Endothelial cell of umbilical vein (primary cell): Measurements from ENCODE around the gene CALCR. TPM values are rescaled to one million over a fixed set of nuclear protein-coding genes. Genes with fewer than 3 reads are reported as not detected.

Experiments used
- BruUV-seq: library from RNA; stranded (reverse); fragments of 400-500 nt; replicated peaks from 2 replicates; lab custom pipeline; 2021; lab: Mats Ljungman, UMichigan
- CTCF ChIA-PET: fragments of 300-600, 350-600 bp; sonication (Branson Sonifier 250); formaldehyde crosslinking; loops from one replicate; lab custom pipeline; 2021; ENCODE audit warnings: antibody characterized with exemption, inconsistent platforms; lab: Charles Lee
- POLR2A ChIA-PET: fragments of 300-600, 350-600 bp; sonication (Branson Sonifier 250); formaldehyde crosslinking; loops from one replicate; lab custom pipeline; 2021; ENCODE audit warnings: antibody characterized with exemption, inconsistent platforms; lab: Charles Lee
- DNase-seq: peaks from one replicate; pipeline ENCODE4 v3.0.0-alpha.2; 2011; ENCODE audit warnings: low read depth, low spot score
- FAIRE-seq: peaks from 2 replicates; lab custom pipeline; 2011; peaks lifted over from hg19 to GRCh38; lab: Jason Lieb, UNC
- H2AFZ ChIP-seq: 2 replicates; pipeline ENCODE4 v1.6.0; 2012; ENCODE audit warnings: low read depth, low read length, control low read depth, inconsistent platforms
- H3K27ac ChIP-seq: 2 replicates; pipeline ENCODE4 v1.5.1; 2011; ENCODE audit warnings: low read depth, mild to moderate bottlenecking, control low read depth, low read length, moderate library complexity; ENCODE audit not compliant: insufficient read depth
- H3K27me3 ChIP-seq, 2 experiments: 2 replicates each; pipeline versions ENCODE4 v1.6.0 to v1.6.1; 2011; ENCODE audit warnings: low read length in 2 of 2, mixed read lengths in 1 of 2; ENCODE audit not compliant: control insufficient read depth in 2 of 2, insufficient read depth in 2 of 2
- H3K36me3 ChIP-seq, 2 experiments: 2 replicates in 1 of 2; 3 replicates in 1 of 2; pipeline ENCODE4 v1.5.1; 2011; ENCODE audit warnings: low read length in 2 of 2, mild to moderate bottlenecking in 1 of 2, moderate library complexity in 1 of 2; ENCODE audit not compliant: control insufficient read depth in 2 of 2, insufficient read depth in 2 of 2; ENCODE audit errors: extremely low read depth in 1 of 2
- H3K4me1 ChIP-seq: 3 replicates; pipeline ENCODE4 v1.5.1; 2011; ENCODE audit warnings: mild to moderate bottlenecking, low read length; ENCODE audit not compliant: control insufficient read depth, insufficient read depth; ENCODE audit errors: extremely low read depth
- H3K4me2 ChIP-seq: 2 replicates; pipeline ENCODE4 v1.6.1; 2011; ENCODE audit warnings: low read length, control low read depth, mixed read lengths; ENCODE audit not compliant: insufficient read depth
- H3K4me3 ChIP-seq, 3 experiments: fragments of 200-600 bp in 1 of 3; sonication (generic), shearing (Covaris generic) in 1 of 3; replicated peaks in 1 of 3; 2 replicates each; pipeline ENCODE4 v1.5.1; 2011 to 2016; ENCODE audit warnings: control low read depth in 3 of 3, low read length in 3 of 3, mild to moderate bottlenecking in 2 of 3, inconsistent platforms in 1 of 3, low read depth in 1 of 3, moderate library complexity in 1 of 3; ENCODE audit not compliant: insufficient read depth in 1 of 3
- H3K79me2 ChIP-seq: 2 replicates; pipeline ENCODE4 v1.6.0; 2012; ENCODE audit warnings: low read length, inconsistent platforms; ENCODE audit not compliant: control insufficient read depth, insufficient read depth
- H3K9ac ChIP-seq: replicated peaks from 2 replicates; pipeline ENCODE3; 2011; ENCODE audit warnings: low read length, control low read depth; ENCODE audit not compliant: insufficient read depth; ENCODE audit errors: extremely low read depth
- H3K9me1 ChIP-seq: replicated peaks from 3 replicates; pipeline ENCODE4 v1.6.0; 2011; ENCODE audit warnings: mild to moderate bottlenecking, low read length; ENCODE audit not compliant: control insufficient read depth, insufficient read depth; ENCODE audit errors: extremely low read depth
- H3K9me3 ChIP-seq: replicated peaks from 2 replicates; pipeline ENCODE4 v1.5.1; 2012; ENCODE audit warnings: low read length, inconsistent platforms; ENCODE audit not compliant: control insufficient read depth, insufficient read depth
- H4K20me1 ChIP-seq: replicated peaks from 2 replicates; pipeline ENCODE3; 2011; ENCODE audit warnings: mild to moderate bottlenecking, low read length; ENCODE audit not compliant: control insufficient read depth, insufficient read depth; ENCODE audit errors: extremely low read depth
- CTCF ChIP-seq, 2 donors: IDR thresholded peaks; 1 replicate in 1 of 2; 2 replicates in 1 of 2; pipeline ENCODE4 v1.5.1; 2011; ENCODE audit warnings: low read length in 2 of 2, mild to moderate bottlenecking in 2 of 2, moderate library complexity in 2 of 2, control low read depth in 1 of 2, inconsistent platforms in 1 of 2, low read depth in 1 of 2; ENCODE audit not compliant: insufficient read depth in 1 of 2; ENCODE audit errors: extremely low read depth in 1 of 2
- EZH2 ChIP-seq: IDR thresholded peaks from 2 replicates; pipeline ENCODE4 v1.6.1; 2012; ENCODE audit warnings: borderline replicate concordance, low read depth, mild to moderate bottlenecking, moderate library complexity, low read length, inconsistent platforms; ENCODE audit not compliant: severe bottlenecking
- FOS ChIP-seq: IDR thresholded peaks from 2 replicates; pipeline ENCODE4 v1.6.1; 2011; ENCODE audit warnings: mild to moderate bottlenecking, low read length, moderate library complexity, borderline replicate concordance; ENCODE audit not compliant: insufficient read depth
- GATA2 ChIP-seq: IDR thresholded peaks from 2 replicates; pipeline ENCODE4 v1.7.0; 2011; ENCODE audit warnings: low read depth, mild to moderate bottlenecking, moderate library complexity, mixed read lengths, low read length; ENCODE audit not compliant: insufficient read length, insufficient read depth
- JUN ChIP-seq: IDR thresholded peaks from 2 replicates; pipeline ENCODE4 v1.6.1; 2011; ENCODE audit warnings: borderline replicate concordance, low read depth; ENCODE audit not compliant: insufficient read length, insufficient read depth
- MAX ChIP-seq: IDR thresholded peaks from 2 replicates; pipeline ENCODE4 v1.6.1; 2011; ENCODE audit not compliant: insufficient read depth, insufficient read length
- MYC ChIP-seq: IDR thresholded peaks from one replicate; pipeline ENCODE4 v1.6.1; 2011; ENCODE audit warnings: mild to moderate bottlenecking, low read depth, low read length
- POLR2A ChIP-seq: IDR thresholded peaks from 2 replicates; pipeline ENCODE4 v1.6.1; 2012; ENCODE audit warnings: low read depth, mild to moderate bottlenecking, control low read depth, low read length
- POLR2AphosphoS5 ChIP-seq: IDR thresholded peaks from 2 replicates; pipeline ENCODE4 v1.6.1; 2012; ENCODE audit warnings: low read depth, mild to moderate bottlenecking, control low read depth, low read length, moderate library complexity; ENCODE audit not compliant: insufficient read depth
- dilution Hi-C: fragments of 300-500 bp; cut with MboI; formaldehyde crosslinking; loops from one replicate; pipeline ENCODE4 v1.15.0; 2019; ENCODE audit warnings: low sequenced_read_pairs; ENCODE audit not compliant: extremely low pct_ligation_motif_present
- intact Hi-C: fragments of 100-400 bp; cut with micrococcal nuclease; formaldehyde crosslinking; loops from one replicate; pipeline ENCODE4 v1.10.0; 2022
- polyA plus RNA-seq, 4 experiments: library from polyadenylated mRNA; depleted of rRNA in 3 of 4; stranded (reverse) in 3 of 4; unstranded in 1 of 4; fragments of >200 nt; gene quantifications; 2 replicates each; pipeline versions ENCODE4 v1.2.1 to v1.2.3, GENCODE V29; 2011 to 2012; ENCODE audit warnings: missing spikeins in 1 of 4
- total RNA-seq: library from RNA; stranded (reverse); gene quantifications from 2 replicates; pipeline ENCODE4 v1.2.3, GENCODE V29; 2021

CALCR gene
- total and polyA plus RNA-seq, 2 donors (not counting 3 experiments of a cell fraction or from before 2014, with no cell fraction given): not detected

DNA sequence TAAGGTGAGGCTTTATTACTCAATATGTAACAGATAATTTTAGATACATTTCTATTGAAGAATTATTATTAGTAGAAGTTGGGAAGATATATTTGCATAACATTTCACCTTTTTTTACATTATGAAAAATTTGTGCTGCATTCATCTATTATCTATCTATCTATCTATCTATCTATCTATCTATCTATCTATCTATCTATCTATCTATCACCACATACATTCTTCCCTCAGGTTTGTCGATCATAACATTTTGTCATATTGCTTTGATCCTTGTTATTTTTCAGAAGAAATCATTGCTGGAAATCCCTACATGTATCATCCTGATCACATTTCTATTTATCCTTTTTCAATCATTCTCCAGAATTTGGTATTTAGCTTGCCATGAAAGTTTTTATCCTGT is 49.3 kb upstream of the CALCR start:
- Histone ChIP-seq H2AFZ (no peak overlapping the region), H3K27me3 (peaks cover 0 to 1% of the 10 kb centered on the region in 2 experiments), H3K4me2 (no peak overlapping the region), H3K36me3 (no peaks in the 10 kb centered on the region), H3K4me3 (no peak overlapping the region), H3K27ac (no peak overlapping the region), H3K9ac (no peak overlapping the region), H3K4me1 (no peaks in the 10 kb centered on the region), H4K20me1 (no peaks in the 10 kb centered on the region), H3K9me1 (no peaks in the 10 kb centered on the region), H3K79me2 (no peaks in the 10 kb centered on the region), H3K9me3 (no peaks in the 10 kb centered on the region)
- intact Hi-C loops (no loop called here), dilution Hi-C loops (no loop called here)
- DNase-seq: no peak
- ChIA-PET CTCF (no interaction called here), POLR2A (no interaction called here)
- no peak for FAIRE-seq
- BruUV-seq: no TSS peak
- TF ChIP-seq MAX: no peak
- TF ChIP-seq GATA2: no peak
- no peak for TF ChIP-seq POLR2A
- TF ChIP-seq EZH2: no peak
- TF ChIP-seq CTCF (IDR thresholded peaks at IDR 0.05; ENCODE audit: extremely low read depth in 1 of 2, insufficient read depth in 1 of 2, low read depth in 1 of 2, low read length in 2 of 2): no peak
- TF ChIP-seq JUN: no peak
- no peak for TF ChIP-seq MYC
- no peak for TF ChIP-seq POLR2AphosphoS5
- no peak for TF ChIP-seq FOS
